ENCODE data around the gene RYR2.

The RYR2 gene

DNA sequence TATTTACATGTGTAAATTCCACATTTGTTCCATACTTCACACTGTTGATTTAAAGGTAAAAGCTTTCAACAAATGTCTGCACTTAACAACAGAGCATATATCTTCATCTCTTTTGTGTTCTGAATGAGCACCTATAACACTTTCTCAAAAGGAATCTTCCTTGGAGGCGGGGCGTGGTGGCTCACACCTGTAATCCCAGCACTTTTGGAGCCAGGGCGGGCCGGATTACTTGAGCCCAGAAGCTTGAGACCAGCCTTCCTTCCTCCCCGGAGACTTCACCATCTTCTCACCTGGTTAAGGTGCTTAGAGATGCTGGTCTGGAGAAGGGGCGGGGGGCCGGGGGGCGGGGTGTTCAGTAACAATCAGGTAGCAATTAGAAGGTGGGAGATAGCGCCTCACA lies 16.5 kb downstream of the RYR2 start:
- Histone ChIP-seq H3K9ac (ENCODE audit: low read length) (no peak overlapping the region), H3K79me2 (ENCODE audit: insufficient read depth, low read length) (no peaks in the 10 kb centered on the region), H3K4me2 (ENCODE audit: low read length) (no peak overlapping the region), H2AFZ (ENCODE audit: low read length) (no peak overlapping the region), H3K4me3 (ENCODE audit: low read depth, low read length, poor library complexity, severe bottlenecking) (no peak overlapping the region), H3K9me2 (ENCODE audit: low read depth, low read length) (no peaks in the 10 kb centered on the region), H3K9me3 (ENCODE audit: low read length) (no peaks in the 10 kb centered on the region), H3K27me3 (ENCODE audit: insufficient read depth, low read length) (no peaks in the 10 kb centered on the region), H3K27ac (ENCODE audit: low read depth, low read length, poor library complexity, severe bottlenecking) (no peak overlapping the region), H4K20me1 (ENCODE audit: insufficient read depth, low read length) (no peaks in the 10 kb centered on the region), H3F3A (ENCODE audit: insufficient read depth, low read length) (no peaks in the 10 kb centered on the region), H3K4me1 (ENCODE audit: insufficient read depth, low read length, severe bottlenecking) (no peaks in the 10 kb centered on the region), H3K36me3 (ENCODE audit: insufficient read depth, low read length) (no peaks in the 10 kb centered on the region)
- TF ChIP-seq, protein P1, sequence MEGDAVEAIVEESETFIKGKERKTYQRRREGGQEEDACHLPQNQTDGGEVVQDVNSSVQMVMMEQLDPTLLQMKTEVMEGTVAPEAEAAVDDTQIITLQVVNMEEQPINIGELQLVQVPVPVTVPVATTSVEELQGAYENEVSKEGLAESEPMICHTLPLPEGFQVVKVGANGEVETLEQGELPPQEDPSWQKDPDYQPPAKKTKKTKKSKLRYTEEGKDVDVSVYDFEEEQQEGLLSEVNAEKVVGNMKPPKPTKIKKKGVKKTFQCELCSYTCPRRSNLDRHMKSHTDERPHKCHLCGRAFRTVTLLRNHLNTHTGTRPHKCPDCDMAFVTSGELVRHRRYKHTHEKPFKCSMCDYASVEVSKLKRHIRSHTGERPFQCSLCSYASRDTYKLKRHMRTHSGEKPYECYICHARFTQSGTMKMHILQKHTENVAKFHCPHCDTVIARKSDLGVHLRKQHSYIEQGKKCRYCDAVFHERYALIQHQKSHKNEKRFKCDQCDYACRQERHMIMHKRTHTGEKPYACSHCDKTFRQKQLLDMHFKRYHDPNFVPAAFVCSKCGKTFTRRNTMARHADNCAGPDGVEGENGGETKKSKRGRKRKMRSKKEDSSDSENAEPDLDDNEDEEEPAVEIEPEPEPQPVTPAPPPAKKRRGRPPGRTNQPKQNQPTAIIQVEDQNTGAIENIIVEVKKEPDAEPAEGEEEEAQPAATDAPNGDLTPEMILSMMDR (IDR thresholded peaks at IDR 0.05; ENCODE audit: low read length), result no peak
- TF ChIP-seq EZH2 (IDR thresholded peaks at IDR 0.05; ENCODE audit: borderline replicate concordance, low read length), result no peak

GRCh38 chr1:237059244-237059643 lies 17.3 kb downstream of the RYR2 start:
- Histone ChIP-seq H3K9ac (ENCODE audit: low read length) (no peak overlapping the region), H3K4me3 (ENCODE audit: low read depth, low read length, poor library complexity, severe bottlenecking) (no peak overlapping the region), H3K9me2 (ENCODE audit: low read depth, low read length) (no peaks in the 10 kb centered on the region), H3K27ac (ENCODE audit: low read depth, low read length, poor library complexity, severe bottlenecking) (no peak overlapping the region), H3K4me2 (ENCODE audit: low read length) (no peak overlapping the region), H3K4me1 (ENCODE audit: insufficient read depth, low read length, severe bottlenecking) (no peaks in the 10 kb centered on the region), H2AFZ (ENCODE audit: low read length) (no peak overlapping the region), H3K79me2 (ENCODE audit: insufficient read depth, low read length) (no peaks in the 10 kb centered on the region), H4K20me1 (ENCODE audit: insufficient read depth, low read length) (no peaks in the 10 kb centered on the region), H3K27me3 (ENCODE audit: insufficient read depth, low read length) (no peaks in the 10 kb centered on the region), H3K9me3 (ENCODE audit: low read length) (no peaks in the 10 kb centered on the region), H3F3A (ENCODE audit: insufficient read depth, low read length) (no peaks in the 10 kb centered on the region), H3K36me3 (ENCODE audit: insufficient read depth, low read length) (no peaks in the 10 kb centered on the region)
- TF ChIP-seq EZH2 (IDR thresholded peaks at IDR 0.05; ENCODE audit: borderline replicate concordance, low read length), result no peak
- TF ChIP-seq, protein P1 (IDR thresholded peaks at IDR 0.05; ENCODE audit: low read length), result no peak

DNA sequence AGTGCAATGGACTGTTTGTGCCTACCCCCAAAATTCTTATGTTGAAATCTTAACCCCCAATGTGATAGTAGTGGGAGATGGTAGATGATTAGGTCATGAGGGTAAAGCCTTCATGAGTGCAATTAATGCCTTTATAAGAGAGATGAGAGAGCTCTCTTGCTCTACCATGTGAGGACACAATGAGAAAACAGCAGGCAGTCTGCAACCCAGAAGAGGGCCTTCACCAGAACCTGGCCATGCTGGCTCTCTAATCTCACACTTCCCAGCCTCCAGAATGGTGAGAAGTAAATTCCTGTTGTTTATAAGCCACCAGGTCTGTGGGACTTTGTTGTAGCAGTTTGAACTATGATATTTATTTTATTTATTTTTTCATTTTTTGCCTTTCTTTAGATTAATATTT lies 21.0 kb downstream of the RYR2 start:
- H4K20me1 ChIP-seq (ENCODE audit: insufficient read depth, low read length), result no peaks in the 10 kb centered on the region
- H3K9me2 ChIP-seq (ENCODE audit: low read depth, low read length), result no peaks in the 10 kb centered on the region
- no peaks in the 10 kb centered on the region for H3K36me3 ChIP-seq (ENCODE audit: insufficient read depth, low read length)
- no peaks in the 10 kb centered on the region for H3K27me3 ChIP-seq (ENCODE audit: insufficient read depth, low read length)
- H2AFZ ChIP-seq (ENCODE audit: low read length), result no peak overlapping the region
- no peak overlapping the region for H3K27ac ChIP-seq (ENCODE audit: low read depth, low read length, poor library complexity, severe bottlenecking)
- H3F3A ChIP-seq (ENCODE audit: insufficient read depth, low read length), result no peaks in the 10 kb centered on the region
- no peak overlapping the region for H3K4me2 ChIP-seq (ENCODE audit: low read length)
- no peak for TF ChIP-seq EZH2 (IDR thresholded peaks at IDR 0.05; ENCODE audit: borderline replicate concordance, low read length)
- TF ChIP-seq, protein P1 (IDR thresholded peaks at IDR 0.05; ENCODE audit: low read length), result no peak
- H3K4me3 ChIP-seq (ENCODE audit: low read depth, low read length, poor library complexity, severe bottlenecking), result no peak overlapping the region
- H3K9me3 ChIP-seq (ENCODE audit: low read length), result no peaks in the 10 kb centered on the region
- H3K4me1 ChIP-seq (ENCODE audit: insufficient read depth, low read length, severe bottlenecking), result no peaks in the 10 kb centered on the region
- no peaks in the 10 kb centered on the region for H3K79me2 ChIP-seq (ENCODE audit: insufficient read depth, low read length)
- no peak overlapping the region for H3K9ac ChIP-seq (ENCODE audit: low read length)
